H1 (cell line): ENCODE results near the gene STRN4. TPM values are rescaled to one million over a fixed set of nuclear protein-coding genes. Genes with fewer than 3 reads are reported as not detected.

Experiments used
- CTCF ChIA-PET: fragments of 300-600 bp; sonication (Branson Sonifier 250); formaldehyde crosslinking; loops from one replicate; lab custom pipeline; 2021; ENCODE audit not compliant: partially characterized antibody; lab: Charles Lee
- POLR2A ChIA-PET: fragments of 300-600 bp; sonication (Branson Sonifier 250); formaldehyde crosslinking; loops from one replicate; lab custom pipeline; 2021; ENCODE audit warnings: inconsistent platforms; ENCODE audit not compliant: partially characterized antibody; lab: Charles Lee
- DNase-seq, 2 experiments: peaks; one replicate each; pipeline versions ENCODE4 v3.0.0 to v3.0.0-alpha.2; 2010 to 2022; ENCODE audit warnings: low spot score in 2 of 2, low read depth in 1 of 2, mixed read lengths in 1 of 2
- FAIRE-seq: peaks from 2 replicates; lab custom pipeline; 2011; peaks lifted over from hg19 to GRCh38; lab: Jason Lieb, UNC
- H2AFZ ChIP-seq: 2 replicates; pipeline ENCODE4 v1.8.1; 2012; ENCODE audit warnings: low read length, inconsistent platforms
- H2AK5ac ChIP-seq: 2 replicates; pipeline ENCODE4 v1.6.1; 2013; ENCODE audit warnings: low read depth, low read length
- H2BK120ac ChIP-seq: replicated peaks from 2 replicates; pipeline ENCODE3; 2013; ENCODE audit warnings: low read depth, low read length, inconsistent platforms
- H2BK12ac ChIP-seq: 2 replicates; pipeline ENCODE4 v1.6.1; 2013; ENCODE audit warnings: low read depth, low read length
- H2BK15ac ChIP-seq: 2 replicates; pipeline ENCODE4 v1.6.1; 2013; ENCODE audit warnings: low read length
- H2BK20ac ChIP-seq: 2 replicates; pipeline ENCODE4 v1.6.1; 2013; ENCODE audit warnings: low read length
- H2BK5ac ChIP-seq: 2 replicates; pipeline ENCODE4 v1.6.1; 2013; ENCODE audit warnings: low read depth, low read length
- H3K14ac ChIP-seq: 2 replicates; pipeline ENCODE4 v1.6.1; 2013; ENCODE audit warnings: inconsistent platforms; ENCODE audit not compliant: insufficient read length
- H3K18ac ChIP-seq: 2 replicates; pipeline ENCODE4 v1.6.1; 2013; ENCODE audit warnings: low read length; ENCODE audit errors: extremely low read depth
- H3K23ac ChIP-seq: 2 replicates; pipeline ENCODE4 v1.6.1; 2013; ENCODE audit warnings: inconsistent platforms; ENCODE audit not compliant: insufficient read length
- H3K23me2 ChIP-seq: 2 replicates; pipeline ENCODE4 v1.6.1; 2013; ENCODE audit warnings: low read depth, low read length
- H3K27ac ChIP-seq: 2 replicates; pipeline ENCODE4 v1.6.1; 2011; ENCODE audit warnings: low read depth, low read length, inconsistent platforms
- H3K27me3 ChIP-seq, 4 experiments: replicated peaks in 1 of 4; 1 replicate in 1 of 4; 2 replicates in 3 of 4; pipeline versions ENCODE4 v1.6.1 to v1.8.1; 2011 to 2013; ENCODE audit warnings: low read length in 3 of 4, mild to moderate bottlenecking in 3 of 4, inconsistent platforms in 2 of 4, mixed read lengths in 2 of 4, moderate library complexity in 1 of 4; ENCODE audit not compliant: control insufficient read depth in 3 of 4, insufficient read depth in 3 of 4; ENCODE audit errors: extremely low read depth in 1 of 4
- H3K36me3 ChIP-seq, 4 experiments: 2 replicates each; pipeline versions ENCODE4 v1.6.1 to v1.8.1; 2011 to 2013; ENCODE audit warnings: mild to moderate bottlenecking in 4 of 4, low read length in 3 of 4, moderate library complexity in 2 of 4, control low read depth in 1 of 4, inconsistent platforms in 1 of 4; ENCODE audit not compliant: insufficient read depth in 4 of 4, control insufficient read depth in 2 of 4
- H3K4ac ChIP-seq: replicated peaks from 2 replicates; pipeline ENCODE3; 2013; ENCODE audit warnings: low read length, low read depth, mixed read lengths, inconsistent platforms; ENCODE audit not compliant: insufficient read length
- H3K4me1 ChIP-seq, 4 experiments: replicated peaks in 1 of 4; 1 replicate in 1 of 4; 2 replicates in 3 of 4; pipeline versions ENCODE4 v1.6.1 to v1.8.1; 2011 to 2013; ENCODE audit warnings: low read length in 3 of 4, inconsistent platforms in 2 of 4, mixed read lengths in 1 of 4; ENCODE audit not compliant: insufficient read depth in 4 of 4, control insufficient read depth in 3 of 4
- H3K4me2 ChIP-seq, 2 experiments: 2 replicates each; pipeline versions ENCODE4 v1.6.1 to v1.8.1; 2011 to 2013; ENCODE audit warnings: low read depth in 2 of 2, low read length in 2 of 2, control low read depth in 1 of 2, inconsistent platforms in 1 of 2, mild to moderate bottlenecking in 1 of 2; ENCODE audit not compliant: insufficient read depth in 1 of 2
- H3K4me3 ChIP-seq, 4 experiments: fragments of 200-600, 300-600 bp in 1 of 4; sonication (generic), shearing (Covaris generic), sonication (Bioruptor Twin) in 1 of 4; 2 replicates each; pipeline versions ENCODE4 v1.5.1 to v1.8.1; 2011 to 2016; ENCODE audit warnings: low read length in 4 of 4, low read depth in 3 of 4, control low read depth in 2 of 4, inconsistent platforms in 2 of 4, mild to moderate bottlenecking in 2 of 4, mixed read lengths in 1 of 4, moderate library complexity in 1 of 4; ENCODE audit not compliant: insufficient read depth in 2 of 4; ENCODE audit errors: extremely low read depth in 1 of 4
- H3K56ac ChIP-seq: replicated peaks from 2 replicates; pipeline ENCODE3; 2013; ENCODE audit warnings: low read depth, mild to moderate bottlenecking, mixed read lengths, low read length, inconsistent platforms; ENCODE audit not compliant: insufficient read length
- H3K79me1 ChIP-seq: 2 replicates; pipeline ENCODE4 v1.6.1; 2013; ENCODE audit warnings: low read depth, low read length, control low read depth
- H3K79me2 ChIP-seq, 2 experiments: 2 replicates each; pipeline versions ENCODE4 v1.6.1 to v1.8.1; 2012 to 2013; ENCODE audit warnings: low read length in 2 of 2, mild to moderate bottlenecking in 2 of 2, inconsistent platforms in 1 of 2; ENCODE audit not compliant: insufficient read depth in 2 of 2, control insufficient read depth in 1 of 2
- H3K9ac ChIP-seq, 4 experiments: replicated peaks in 1 of 4; 1 replicate in 1 of 4; 2 replicates in 3 of 4; pipeline versions ENCODE4 v1.6.1 to v1.8.1; 2011 to 2013; ENCODE audit warnings: low read depth in 3 of 4, low read length in 3 of 4, control low read depth in 2 of 4, mild to moderate bottlenecking in 2 of 4, moderate library complexity in 2 of 4, inconsistent platforms in 1 of 4; ENCODE audit errors: extremely low read depth in 1 of 4
- H3K9me3 ChIP-seq, 2 experiments: 2 replicates each; pipeline versions ENCODE4 v1.6.1 to v1.8.1; 2012 to 2013; ENCODE audit warnings: mild to moderate bottlenecking in 2 of 2, moderate library complexity in 2 of 2, control low read depth in 1 of 2, inconsistent platforms in 1 of 2, low read depth in 1 of 2, low read length in 1 of 2, mixed read lengths in 1 of 2; ENCODE audit not compliant: insufficient read depth in 2 of 2
- H4K20me1 ChIP-seq, 2 experiments: replicated peaks in 1 of 2; 2 replicates each; pipeline versions ENCODE3 to v1.8.1; 2011 to 2013; ENCODE audit warnings: inconsistent platforms in 2 of 2, low read length in 2 of 2, mild to moderate bottlenecking in 1 of 2; ENCODE audit not compliant: insufficient read depth in 2 of 2, control insufficient read depth in 1 of 2
- H4K5ac ChIP-seq: 2 replicates; pipeline ENCODE4 v1.6.1; 2013; ENCODE audit warnings: low read length, low read depth, mixed read lengths, inconsistent platforms; ENCODE audit not compliant: insufficient read length
- H4K8ac ChIP-seq: 2 replicates; pipeline ENCODE4 v1.8.0; 2013; ENCODE audit warnings: mild to moderate bottlenecking, moderate library complexity, low read length, inconsistent platforms; ENCODE audit not compliant: insufficient read depth; ENCODE audit errors: extremely low read depth
- H4K91ac ChIP-seq: replicated peaks from 2 replicates; pipeline ENCODE3; 2013; ENCODE audit warnings: low read length, mixed read lengths, inconsistent platforms; ENCODE audit not compliant: insufficient read length
- ATF2 ChIP-seq: IDR thresholded peaks from 2 replicates; pipeline ENCODE4 v1.6.1; 2012; ENCODE audit warnings: low read length, inconsistent platforms
- CEBPB ChIP-seq: IDR thresholded peaks from 2 replicates; pipeline ENCODE4 v1.6.1; 2012; ENCODE audit warnings: low read depth, low read length
- CHD1 ChIP-seq: IDR thresholded peaks from 2 replicates; pipeline ENCODE4 v1.6.1; 2012; ENCODE audit warnings: low read depth, low read length, improper control_type of control experiment
- EZH2 ChIP-seq: fragments of 200-600 bp; sonication (generic); IDR thresholded peaks from 2 replicates; pipeline ENCODE4 v1.7.1; 2012; ENCODE audit warnings: low read depth, mild to moderate bottlenecking, moderate library complexity, low read length, inconsistent platforms; ENCODE audit not compliant: severe bottlenecking
- GTF2F1 ChIP-seq: IDR thresholded peaks from 2 replicates; pipeline ENCODE4 v1.6.1; 2012; ENCODE audit warnings: low read depth, low read length, improper control_type of control experiment, borderline replicate concordance
- HDAC2 ChIP-seq, 2 experiments: fragments of 300-600 bp in 1 of 2; sonication (generic) in 1 of 2; IDR thresholded peaks; 2 replicates each; pipeline ENCODE4 v1.6.1; 2011 to 2012; ENCODE audit warnings: low read depth in 2 of 2, low read length in 2 of 2, mild to moderate bottlenecking in 2 of 2, moderate library complexity in 2 of 2, borderline replicate concordance in 1 of 2, inconsistent platforms in 1 of 2
- JUND ChIP-seq: IDR thresholded peaks from 2 replicates; pipeline ENCODE4 v1.6.1; 2011; ENCODE audit warnings: mild to moderate bottlenecking, improper control_type of control experiment, low read length
- KDM1A ChIP-seq: fragments of 200-600, 300-600 bp; sonication (generic); IDR thresholded peaks from 2 replicates; pipeline ENCODE4 v1.7.1; 2016; ENCODE audit warnings: mild to moderate bottlenecking, low read length, borderline replicate concordance
- KDM5A ChIP-seq: fragments of 200-600 bp; IDR thresholded peaks from 2 replicates; pipeline ENCODE4 v1.7.1; 2012; ENCODE audit warnings: mild to moderate bottlenecking, low read length, inconsistent platforms, mixed read lengths
- SIX5 ChIP-seq: IDR thresholded peaks from 2 replicates; pipeline ENCODE4 v1.6.1; 2011; ENCODE audit warnings: mild to moderate bottlenecking, low read depth, low read length
- SP4 ChIP-seq: IDR thresholded peaks from 2 replicates; pipeline ENCODE4 v1.6.1; 2012; ENCODE audit warnings: low read length, inconsistent platforms
- WGBS, 2 experiments: shearing (Covaris generic) in 1 of 2; methylation state at CpG; one replicate each; pipeline versions ENCODE4 v1.1.6 to v1.1.7; 2013 to 2015; ENCODE audit warnings: low lambda C conversion rate in 2 of 2, mixed read lengths in 2 of 2, inconsistent platforms in 1 of 2, low coverage in 1 of 2, missing lambda C conversion rate in 1 of 2; ENCODE audit not compliant: insufficient replicate concordance in 2 of 2, insufficient coverage in 1 of 2, insufficient read length in 1 of 2; ENCODE audit errors: extremely low coverage in 1 of 2, missing lambda C conversion rate in 1 of 2; 5-methylcytosine and 5-hydroxymethylcytosine counted together
- polyA plus RNA-seq, 7 experiments: library from polyadenylated mRNA; depleted of rRNA in 3 of 7; stranded (reverse) in 5 of 7; unstranded in 2 of 7; fragments of >200 nt in 5 of 7; fragments of 200-250 nt in 2 of 7; gene quantifications; 1 replicate in 5 of 7; 2 replicates in 1 of 7; 4 replicates in 1 of 7; pipeline versions ENCODE4 v1.2.1 to v1.2.3, GENCODE V29; 2011 to 2013; ENCODE audit warnings: missing spikeins in 2 of 7, mixed read lengths in 2 of 7
- total RNA-seq: library from RNA; stranded (reverse); fragmentation: NEBNext Ultra II Directional; extraction: Animal tissue kit (Norgen Biotek cat#: 25700); gene quantifications from 2 replicates; pipeline ENCODE4 v1.2.1, GENCODE V29; 2021

The STRN4 gene
- total and polyA plus RNA-seq, 2 of the 8 experiments (the other 6 are each of a cell fraction or from before 2014, with no cell fraction given), result 120 to 187 TPM

GRCh38 chr19:46722421-46723022 is 23.7 kb downstream of the STRN4 start:
- Histone ChIP-seq H3K79me1 (peaks cover 8% of the 10 kb centered on the region; the same call in 1 of the 2 replicates), H3K18ac (no peak overlapping the region)
- FAIRE-seq, result no peak
- TF ChIP-seq SIX5 (no peak), JUND (no peak), EZH2 (no peak), GTF2F1 (no peak), CHD1 (no peak), ATF2 (no peak), KDM1A (no peak), CEBPB (no peak), KDM5A (no peak), HDAC2 (IDR thresholded peaks at IDR 0.05; ENCODE audit: borderline replicate concordance in 1 of 2, low read depth in 2 of 2, low read length in 2 of 2) (no peak), SP4 (no peak)

More at GRCh38 chr19:46722421-46723022, 23.7 kb downstream of the STRN4 start:
- peaks cover 0 to 3% of the 10 kb centered on the region in 2 experiments; a peak in 1 of 4 replicates for H3K79me2 ChIP-seq
- no peak overlapping the region for H2BK120ac ChIP-seq
- H2BK20ac ChIP-seq, result no peak overlapping the region
- no peaks in the 10 kb centered on the region for H3K27me3 ChIP-seq
- H3K23me2 ChIP-seq, result no peaks in the 10 kb centered on the region; the same call in 1 of the 2 replicates
- WGBS, 2 experiments, result 95% methylated on average over 19 of the region's 25 CpGs; no CpG with 5 or more reads in 1 of the 2 experiments
- no peak overlapping the region for H2BK12ac ChIP-seq
- H4K20me1 ChIP-seq, result peaks cover 12 to 32% of the 10 kb centered on the region in 2 experiments
- POLR2A ChIA-PET, result interaction anchor here (0.8 to 1.9 kb wide), 4 partner anchors 9 to 31 kb away, joined by 3 to 4 read pairs (median 4); partner anchors contain the start of gene FKRP
- no peak overlapping the region for H3K23ac ChIP-seq
- no peak overlapping the region; the same call in 1 of the 2 replicates for H4K8ac ChIP-seq
- H3K14ac ChIP-seq, result no peak overlapping the region
- no peak overlapping the region for H3K9ac ChIP-seq
- H3K4ac ChIP-seq, result no peak overlapping the region
- no peak overlapping the region for H2BK15ac ChIP-seq
- CTCF ChIA-PET, result interaction anchor here (0.5 to 15.8 kb wide), 6 partner anchors 11 to 56 kb away, joined by 3 to 188 read pairs (median 4); no protein-coding TSS in a partner anchor
- H4K5ac ChIP-seq, result no peak overlapping the region
- no peak overlapping the region for H4K91ac ChIP-seq
- H3K36me3 ChIP-seq, result peaks cover 20 to 68% (median 53%) of the 10 kb centered on the region in 4 experiments
- no peak overlapping the region for H3K4me2 ChIP-seq
- no peak overlapping the region for H2AFZ ChIP-seq
- H3K9me3 ChIP-seq, result no peaks in the 10 kb centered on the region
- no peak overlapping the region for H3K56ac ChIP-seq
- peak overlapping the region; percentile 63; the same call in 1 of the 2 replicates for H2BK5ac ChIP-seq
- H3K27ac ChIP-seq, result peak overlapping the region; percentile 15; the same call in 1 of the 2 replicates
- no peak overlapping the region for H3K4me3 ChIP-seq
- H2AK5ac ChIP-seq, result no peak overlapping the region
- no peak for DNase-seq
- H3K4me1 ChIP-seq, result peaks cover 0 to 12% (median 2%) of the 10 kb centered on the region in 4 experiments; a peak in 6 of 7 replicates
